GM19193 (cell line): ENCODE data around the gene SMIM45.

Experiments
- POLR2A ChIP-seq: IDR thresholded peaks from 4 replicates; pipeline ENCODE4 v1.6.1; 2011; ENCODE audit not compliant: insufficient read depth, insufficient read length; ENCODE audit errors: extremely low read depth

SMIM45 gene

GRCh38 chr22:41951898-41952474 is at the start of gene SMIM45:
Gene SMIM45, plus strand, starts transcription at chr22:41952150.
- no peak for TF ChIP-seq POLR2A

- no peak for TF ChIP-seq POLR2A
Observed at GRCh38 chr22:41902932-41903421, 49.0 kb upstream of the SMIM45 start.

GRCh38 chr22:41904450-41905410 is 47.2 kb upstream of the SMIM45 start:
- TF ChIP-seq POLR2A = no peak

- TF ChIP-seq POLR2A = no peak
Observed at GRCh38 chr22:41905411-41906202, 46.3 kb upstream of the SMIM45 start.

- TF ChIP-seq POLR2A = peak; percentile 12
Observed at GRCh38 chr22:41906822-41907221, 45.1 kb upstream of the SMIM45 start.

- TF ChIP-seq POLR2A = peak; percentile 31
Observed at GRCh38 chr22:41907436-41908401, 44.2 kb upstream of the SMIM45 start.

GRCh38 chr22:41908411-41909309 is 43.3 kb upstream of the SMIM45 start:
- TF ChIP-seq POLR2A = no peak

GRCh38 chr22:41909310-41910049 is 42.5 kb upstream of the SMIM45 start:
- TF ChIP-seq POLR2A = no peak

- no peak for TF ChIP-seq POLR2A
Observed at GRCh38 chr22:41910050-41911000, 41.6 kb upstream of the SMIM45 start.

GRCh38 chr22:41911001-41911611 is 40.8 kb upstream of the SMIM45 start:
- no peak for TF ChIP-seq POLR2A
